MM.1S (cell line): Measurements from ENCODE around the gene PGD.

Experiments
- DNase-seq: peaks from one replicate; pipeline ENCODE4 v3.0.0-alpha.2; 2015
- H2AFZ ChIP-seq: fragments of 300-600 bp; sonication (generic); 2 replicates; pipeline ENCODE4 v1.6.0; 2016; ENCODE audit warnings: antibody characterized with exemption, low read length
- H3F3A ChIP-seq: fragments of 300-600 bp; sonication (generic); 2 replicates; pipeline ENCODE4 v1.6.1; 2016; ENCODE audit warnings: mild to moderate bottlenecking, antibody characterized with exemption, low read length, moderate library complexity, mixed read lengths; ENCODE audit not compliant: insufficient read depth
- H3K27ac ChIP-seq: fragments of 300-600 bp; sonication (generic); 2 replicates; pipeline ENCODE4 v1.5.1; 2016; ENCODE audit warnings: mild to moderate bottlenecking, low read length
- H3K27me3 ChIP-seq: fragments of 300-600 bp; sonication (generic); replicated peaks from 2 replicates; pipeline ENCODE4 v1.6.0; 2016; ENCODE audit warnings: low read length; ENCODE audit not compliant: insufficient read depth
- H3K36me3 ChIP-seq: fragments of 300-600 bp; sonication (generic); replicated peaks from 2 replicates; pipeline ENCODE4 v1.6.1; 2016; ENCODE audit warnings: mild to moderate bottlenecking, low read length, mixed read lengths; ENCODE audit not compliant: insufficient read depth
- H3K4me1 ChIP-seq: fragments of 300-600 bp; sonication (generic); 2 replicates; pipeline ENCODE4 v1.6.1; 2016; ENCODE audit warnings: low read length, mixed read lengths
- H3K4me2 ChIP-seq: fragments of 300-600 bp; sonication (generic); 2 replicates; pipeline ENCODE4 v1.6.0; 2016; ENCODE audit warnings: low read depth, low read length
- H3K4me3 ChIP-seq: fragments of 300-600 bp; sonication (generic); 2 replicates; pipeline ENCODE4 v1.5.1; 2016; ENCODE audit warnings: low read length, mixed read lengths
- H3K79me2 ChIP-seq: fragments of 300-600 bp; sonication (generic); 2 replicates; pipeline ENCODE4 v1.6.1; 2016; ENCODE audit warnings: mixed run types, low read length, mixed read lengths
- H3K9ac ChIP-seq: fragments of 300-600 bp; sonication (generic); 2 replicates; pipeline ENCODE4 v1.6.1; 2016; ENCODE audit warnings: low read length, mixed read lengths
- H3K9me2 ChIP-seq: fragments of 300-600 bp; sonication (generic); replicated peaks from 2 replicates; pipeline ENCODE4 v1.6.1; 2016; ENCODE audit warnings: mild to moderate bottlenecking, low read length, mixed read lengths; ENCODE audit not compliant: insufficient read depth
- H3K9me3 ChIP-seq: fragments of 300-600 bp; sonication (generic); replicated peaks from 2 replicates; pipeline ENCODE4 v1.6.1; 2016; ENCODE audit warnings: mild to moderate bottlenecking, low read length, mixed read lengths; ENCODE audit not compliant: insufficient read depth
- H4K20me1 ChIP-seq: fragments of 300-600 bp; sonication (generic); 2 replicates; pipeline ENCODE4 v1.6.1; 2016; ENCODE audit warnings: mild to moderate bottlenecking, low read length, moderate library complexity, mixed read lengths; ENCODE audit not compliant: insufficient read depth
- EZH2 ChIP-seq: fragments of 300-600 bp; sonication (generic); optimal IDR thresholded peaks from 2 replicates; pipeline ENCODE3; 2017; ENCODE audit warnings: low read depth, mild to moderate bottlenecking, antibody characterized with exemption, low read length, mixed read lengths
- EZH2phosphoT487 ChIP-seq: fragments of 300-600 bp; sonication (generic); IDR thresholded peaks from 2 replicates; pipeline ENCODE4 v1.6.1; 2018; ENCODE audit warnings: antibody characterized with exemption, low read length
- TF ChIP-seq, protein P1 (sequence below): fragments of 300-600 bp; sonication (generic); IDR thresholded peaks from 2 replicates; pipeline ENCODE4 v1.5.1; 2016; ENCODE audit warnings: antibody characterized with exemption, low read length, mixed read lengths

The PGD gene

DNA sequence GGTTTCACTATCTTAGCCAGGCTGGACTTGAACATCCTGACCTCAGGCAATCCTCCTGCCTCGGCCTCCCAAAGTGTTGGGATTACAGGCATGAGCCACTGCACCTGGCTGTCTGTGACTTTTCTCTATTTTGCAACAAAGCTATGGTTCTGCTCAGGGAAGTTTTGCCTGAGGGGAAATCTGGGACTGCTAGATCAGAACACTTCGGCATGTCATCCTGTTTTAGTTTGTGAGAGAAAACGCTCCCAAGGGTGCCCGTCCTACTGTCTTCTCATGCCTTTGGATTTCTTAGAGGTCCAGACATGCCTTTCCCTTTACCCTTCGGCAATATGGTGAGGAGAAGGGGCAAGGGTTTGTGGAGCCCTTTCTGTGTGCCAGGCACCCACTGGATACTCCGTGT is 45.4 kb downstream of the PGD start:
- Histone ChIP-seq H3K4me1 (peaks cover 6% of the 10 kb centered on the region), H3K27ac (peak overlapping the region; percentile 66), H3K36me3 (no peaks in the 10 kb centered on the region), H3F3A (peaks cover 11% of the 10 kb centered on the region), H3K9me3 (no peaks in the 10 kb centered on the region), H3K79me2 (no peaks in the 10 kb centered on the region), H3K9me2 (no peaks in the 10 kb centered on the region), H3K9ac (no peak overlapping the region; the same call in 1 of the 2 replicates), H3K4me2 (peak overlapping the region; percentile 47), H3K4me3 (peak overlapping the region; percentile 10; the same call in 1 of the 2 replicates), H3K27me3 (no peaks in the 10 kb centered on the region), H2AFZ (peak overlapping the region; percentile 79), H4K20me1 (no peaks in the 10 kb centered on the region)
- DNase-seq = no peak
- TF ChIP-seq, protein P1, sequence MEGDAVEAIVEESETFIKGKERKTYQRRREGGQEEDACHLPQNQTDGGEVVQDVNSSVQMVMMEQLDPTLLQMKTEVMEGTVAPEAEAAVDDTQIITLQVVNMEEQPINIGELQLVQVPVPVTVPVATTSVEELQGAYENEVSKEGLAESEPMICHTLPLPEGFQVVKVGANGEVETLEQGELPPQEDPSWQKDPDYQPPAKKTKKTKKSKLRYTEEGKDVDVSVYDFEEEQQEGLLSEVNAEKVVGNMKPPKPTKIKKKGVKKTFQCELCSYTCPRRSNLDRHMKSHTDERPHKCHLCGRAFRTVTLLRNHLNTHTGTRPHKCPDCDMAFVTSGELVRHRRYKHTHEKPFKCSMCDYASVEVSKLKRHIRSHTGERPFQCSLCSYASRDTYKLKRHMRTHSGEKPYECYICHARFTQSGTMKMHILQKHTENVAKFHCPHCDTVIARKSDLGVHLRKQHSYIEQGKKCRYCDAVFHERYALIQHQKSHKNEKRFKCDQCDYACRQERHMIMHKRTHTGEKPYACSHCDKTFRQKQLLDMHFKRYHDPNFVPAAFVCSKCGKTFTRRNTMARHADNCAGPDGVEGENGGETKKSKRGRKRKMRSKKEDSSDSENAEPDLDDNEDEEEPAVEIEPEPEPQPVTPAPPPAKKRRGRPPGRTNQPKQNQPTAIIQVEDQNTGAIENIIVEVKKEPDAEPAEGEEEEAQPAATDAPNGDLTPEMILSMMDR = no peak
- TF ChIP-seq EZH2 (no peak), EZH2phosphoT487 (no peak)

DNA sequence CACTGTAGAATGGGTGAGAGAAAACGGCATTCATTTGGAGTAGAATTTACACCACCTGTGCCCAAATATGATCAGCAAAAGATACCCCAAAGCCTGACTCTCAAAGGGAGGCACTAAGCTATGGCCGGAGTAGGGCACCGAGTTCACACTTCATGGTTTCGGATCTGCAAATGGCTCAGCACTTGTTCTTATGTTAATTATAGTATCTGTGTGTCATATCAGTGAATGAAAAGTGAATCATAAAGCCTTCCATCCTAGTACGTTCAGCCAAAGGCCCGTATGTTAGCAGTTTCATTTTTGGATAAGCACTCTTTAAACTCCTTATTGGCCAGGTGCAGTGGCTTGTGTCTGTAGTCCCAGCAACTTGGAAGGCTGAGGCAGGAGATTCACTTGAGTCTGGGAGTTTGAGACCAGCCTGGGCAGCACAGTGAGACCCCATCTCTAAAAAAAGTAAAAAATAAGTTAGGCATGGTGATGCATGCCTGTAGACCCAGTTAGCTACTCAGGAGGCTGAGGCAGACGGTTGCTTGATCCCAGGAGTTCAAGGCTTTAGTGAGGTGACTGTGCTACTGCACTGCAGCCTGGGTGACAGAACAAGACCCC is 46.0 kb downstream of the PGD start:
- Histone ChIP-seq H3K27me3 (no peaks in the 10 kb centered on the region), H3K4me2 (peak overlapping the region; percentile 47), H2AFZ (peak overlapping the region; percentile 79), H3K9ac (peak overlapping the region; percentile 24; the same call in 1 of the 2 replicates), H3K79me2 (no peaks in the 10 kb centered on the region), H3K9me3 (no peaks in the 10 kb centered on the region), H3K36me3 (no peaks in the 10 kb centered on the region), H3F3A (peaks cover 11% of the 10 kb centered on the region), H3K9me2 (no peaks in the 10 kb centered on the region), H4K20me1 (no peaks in the 10 kb centered on the region), H3K27ac (peak overlapping the region; percentile 66), H3K4me3 (peak overlapping the region; percentile 10; the same call in 1 of the 2 replicates), H3K4me1 (peaks cover 6% of the 10 kb centered on the region)
- TF ChIP-seq, protein P1 = no peak
- no peak for TF ChIP-seq EZH2phosphoT487
- no peak for TF ChIP-seq EZH2
- peak; percentile 85 for DNase-seq

DNA sequence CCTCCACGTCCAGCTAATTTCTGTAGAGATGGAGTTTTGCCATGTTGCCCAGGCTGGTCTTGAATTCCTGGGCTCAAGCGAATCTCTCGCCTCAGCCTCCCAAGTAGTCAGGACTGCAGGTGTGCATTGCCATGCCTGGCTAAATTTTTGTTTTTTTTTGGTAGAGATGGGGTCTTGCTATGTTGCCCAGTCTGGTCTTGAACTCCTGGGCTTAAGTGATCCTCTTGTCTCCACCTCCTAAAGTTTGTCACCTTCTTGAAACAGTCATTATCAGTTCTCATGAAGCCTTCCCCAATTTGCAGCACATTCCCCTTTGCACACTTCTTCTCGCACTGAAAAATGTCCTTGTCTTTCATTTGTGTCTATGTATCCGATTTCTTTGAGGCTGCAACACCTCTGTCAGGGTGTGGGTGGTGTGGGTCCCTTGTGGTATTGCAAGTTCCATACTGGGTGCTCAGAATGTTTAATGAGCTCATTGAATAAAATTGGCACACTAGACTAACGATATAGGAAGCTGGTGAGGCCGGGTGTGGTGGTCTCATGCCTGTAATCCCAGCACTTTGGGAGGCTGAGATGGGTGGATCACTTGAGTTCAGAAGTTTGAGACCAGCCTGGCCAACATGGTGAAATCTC is 48.0 kb downstream of the PGD start:
- TF ChIP-seq EZH2 = no peak
- Histone ChIP-seq H3K27ac (no peak overlapping the region), H4K20me1 (no peaks in the 10 kb centered on the region), H3K9ac (no peak overlapping the region), H3K27me3 (no peaks in the 10 kb centered on the region), H3K9me2 (no peaks in the 10 kb centered on the region), H2AFZ (no peak overlapping the region), H3K36me3 (no peaks in the 10 kb centered on the region), H3K4me3 (no peak overlapping the region), H3F3A (peaks cover 11% of the 10 kb centered on the region), H3K4me2 (no peak overlapping the region), H3K79me2 (no peaks in the 10 kb centered on the region), H3K9me3 (no peaks in the 10 kb centered on the region), H3K4me1 (peaks cover 6% of the 10 kb centered on the region)
- no peak for DNase-seq

DNA sequence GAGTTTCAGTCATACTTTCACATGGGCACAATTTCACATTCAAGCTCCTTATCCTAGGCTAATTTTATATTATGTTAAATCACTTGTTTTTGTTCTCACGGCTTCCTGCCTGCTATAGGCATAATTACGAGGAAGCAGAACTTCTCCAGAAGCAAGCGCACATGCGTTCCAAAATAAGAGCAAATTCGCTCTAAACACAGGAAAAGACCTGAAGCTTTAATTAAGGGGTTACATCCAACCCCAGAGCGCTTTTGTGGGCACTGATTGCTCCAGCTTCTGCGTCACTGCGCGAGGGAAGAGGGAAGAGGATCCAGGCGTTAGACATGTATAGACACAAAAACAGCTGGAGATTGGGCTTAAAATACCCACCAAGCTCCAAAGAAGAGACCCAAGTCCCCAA is 50.9 kb downstream of the PGD start, which contains the start of gene CORT:
TSS of gene CORT (plus strand) at position 281 of the 400 bp plus-strand sequence. CDS start 193 bp downstream, outside the sequence.
- Histone ChIP-seq H3K4me3 (no peak within 1 kb of the TSS), H3K9ac (no peak within 1 kb of the TSS), H2AFZ (no peak within 1 kb of the TSS), H3K79me2 (no peaks in the 10 kb centered on the region), H3K9me3 (no peaks in the 10 kb centered on the region), H3K9me2 (no peaks in the 10 kb centered on the region), H4K20me1 (no peaks in the 10 kb centered on the region), H3K27me3 (no peaks in the 10 kb centered on the region), H3F3A (peaks cover 5% of the 10 kb centered on the region), H3K36me3 (no peaks in the 10 kb centered on the region), H3K27ac (no peak within 1 kb of the TSS), H3K4me1 (no peaks in the 10 kb centered on the region), H3K4me2 (no peak within 1 kb of the TSS)
- DNase-seq = no peak
- TF ChIP-seq, protein P1 = no peak
- TF ChIP-seq EZH2phosphoT487 (no peak), EZH2 (no peak)
